K562 (cell line): Measurements from ENCODE around the gene LMOD1. TPM values are rescaled to one million over a fixed set of nuclear protein-coding genes. Genes with fewer than 3 reads are reported as not detected.

ENCODE experiments used
- CBX1 ChIP-seq: sonication (generic); IDR thresholded peaks from 2 replicates; pipeline ENCODE4 v1.6.1; 2016; ENCODE audit warnings: antibody characterized with exemption, low read depth, mild to moderate bottlenecking
- CREB1 ChIP-seq, 2 experiments: sonication (generic) in 1 of 2; formaldehyde crosslinking in 1 of 2; IDR thresholded peaks; 2 replicates each; pipeline versions ENCODE4 v1.6.1 to v1.8.0; 2012 to 2022; ENCODE audit warnings: inconsistent platforms in 1 of 2, mild to moderate bottlenecking in 1 of 2, missing genetic modification reagents in 1 of 2, moderate library complexity in 1 of 2
- CREBBP ChIP-seq: IDR thresholded peaks from one replicate; pipeline ENCODE4 v1.6.1; 2012; ENCODE audit warnings: low read depth, mild to moderate bottlenecking, control low read depth, inconsistent platforms, low read length
- ETV6 ChIP-seq, 3 experiments: fragments of 150-350 bp in 1 of 3; sonication (generic) in 1 of 3; formaldehyde crosslinking in 1 of 3; IDR thresholded peaks; 2 replicates each; pipeline versions ENCODE4 v1.6.1 to v1.8.0; 2014 to 2022; ENCODE audit warnings: borderline replicate concordance in 2 of 3, low read depth in 2 of 3, antibody characterized with exemption in 1 of 3, low read length in 1 of 3, mild to moderate bottlenecking in 1 of 3, missing genetic modification reagents in 1 of 3
- FIP1L1 ChIP-seq: fragments of 200-400 bp; formaldehyde crosslinking; IDR thresholded peaks from 2 replicates; pipeline ENCODE4 v1.6.1; 2018; ENCODE audit warnings: mild to moderate bottlenecking, low read depth, low read length; ENCODE audit not compliant: poor library complexity, severe bottlenecking
- HDAC8 ChIP-seq: fragments of 450-650 bp; IDR thresholded peaks from 2 replicates; pipeline ENCODE4 v1.6.1; 2016; ENCODE audit warnings: mild to moderate bottlenecking, missing genetic modification characterization, moderate library complexity, missing compliant biosample characterization
- HLTF ChIP-seq: fragments of 450-650 bp; IDR thresholded peaks from 2 replicates; pipeline ENCODE4 v1.6.1; 2016
- HOXB6 ChIP-seq: fragments of 250-450 bp; sonication (Bioruptor Pico); IDR thresholded peaks from 2 replicates; pipeline ENCODE4 v1.5.1; 2022; ENCODE audit warnings: mild to moderate bottlenecking, borderline replicate concordance
- ID3 ChIP-seq, 2 experiments: fragments of 250-450 bp in 1 of 2; fragments of 450-650 bp in 1 of 2; sonication (Bioruptor Pico) in 1 of 2; IDR thresholded peaks; 2 replicates each; pipeline versions ENCODE4 v1.6.1 to v1.8.0; 2016 to 2021; ENCODE audit warnings: mild to moderate bottlenecking in 2 of 2, moderate library complexity in 2 of 2, missing compliant biosample characterization in 1 of 2, missing genetic modification characterization in 1 of 2
- NFRKB ChIP-seq: fragments of 450-650 bp; IDR thresholded peaks from 2 replicates; pipeline ENCODE4 v1.6.1; 2016; ENCODE audit warnings: low read depth
- PCBP1 ChIP-seq: fragments of 200-400 bp; formaldehyde crosslinking; IDR thresholded peaks from 2 replicates; pipeline ENCODE4 v1.6.1; 2018; ENCODE audit warnings: mild to moderate bottlenecking, low read depth, low read length; ENCODE audit not compliant: poor library complexity, severe bottlenecking
- PHTF2 ChIP-seq: fragments of 250-450 bp; sonication (Bioruptor Pico); IDR thresholded peaks from 2 replicates; pipeline ENCODE4 v1.5.0; 2021; ENCODE audit warnings: mild to moderate bottlenecking
- PYGO2 ChIP-seq: fragments of 450-650 bp; IDR thresholded peaks from 2 replicates; pipeline ENCODE4 v1.6.1; 2016; ENCODE audit warnings: mild to moderate bottlenecking, missing genetic modification characterization, moderate library complexity, missing compliant biosample characterization
- SMAD1 ChIP-seq: fragments of 150-350 bp; IDR thresholded peaks from 2 replicates; pipeline ENCODE4 v1.6.1; 2014; ENCODE audit warnings: low read length, low read depth; ENCODE audit not compliant: partially characterized antibody
- SMARCE1 ChIP-seq: fragments of 450-650 bp; IDR thresholded peaks from 2 replicates; pipeline ENCODE4 v1.7.1; 2016; ENCODE audit warnings: mild to moderate bottlenecking
- TAF9B ChIP-seq: fragments of 450-650 bp; IDR thresholded peaks from 2 replicates; pipeline ENCODE4 v1.6.1; 2018; ENCODE audit warnings: mild to moderate bottlenecking; ENCODE audit not compliant: partially characterized antibody
- TARDBP ChIP-seq: fragments of 450-650 bp; IDR thresholded peaks from 2 replicates; pipeline ENCODE4 v1.6.1; 2016
- TOE1 ChIP-seq, 2 experiments: fragments of 450-650 bp in 1 of 2; sonication (generic) in 1 of 2; formaldehyde crosslinking in 1 of 2; IDR thresholded peaks; 2 replicates each; pipeline versions ENCODE4 v1.7.1 to v1.8.0; 2016 to 2022; ENCODE audit warnings: borderline replicate concordance in 2 of 2, mild to moderate bottlenecking in 2 of 2, antibody characterized with exemption in 1 of 2, inconsistent platforms in 1 of 2, low read depth in 1 of 2, missing genetic modification reagents in 1 of 2, moderate library complexity in 1 of 2
- ZNF24 ChIP-seq: fragments of 450-650 bp; IDR thresholded peaks from 2 replicates; pipeline ENCODE4 v1.6.1; 2016
- ZNF398 ChIP-seq: fragments of 250-450 bp; sonication (Bioruptor Pico); IDR thresholded peaks from 2 replicates; pipeline ENCODE4 v1.8.0; 2021; ENCODE audit warnings: moderate library complexity, mild to moderate bottlenecking, inconsistent platforms
- ZNF668 ChIP-seq: fragments of 250-450 bp; sonication (Bioruptor Pico); IDR thresholded peaks from 2 replicates; pipeline ENCODE4 v1.8.0; 2022; ENCODE audit warnings: mild to moderate bottlenecking, inconsistent platforms
- ZNF699 ChIP-seq: fragments of 250-450 bp; sonication (Bioruptor Pico); IDR thresholded peaks from 2 replicates; pipeline ENCODE4 v1.8.0; 2021; ENCODE audit warnings: mild to moderate bottlenecking, moderate library complexity; ENCODE audit not compliant: insufficient replicate concordance
- polyA plus RNA-seq, 8 experiments: library from polyadenylated mRNA; depleted of rRNA in 4 of 8; stranded (reverse) in 5 of 8; unstranded in 3 of 8; fragments of >200 nt; fragmentation: Nextera tagmentation in 2 of 8; fragmentation: Illumina TruSeq in 1 of 8; extraction: Ambion mirVana in 2 of 8; extraction: Trizol in 1 of 8; gene quantifications; 2 replicates each; pipeline versions ENCODE4 v1.2.1 to v1.2.3, GENCODE V29; 2011 to 2014; ENCODE audit warnings: inconsistent platforms in 1 of 8, missing spikeins in 1 of 8
- total RNA-seq, 7 experiments: library from RNA; depleted of rRNA in 6 of 7; stranded (reverse); fragments of >200 nt in 6 of 7; fragmentation: Illumina TruSeq in 2 of 7; extraction: Trizol in 2 of 7; gene quantifications; 2 replicates each; pipeline versions ENCODE4 v1.2.1 to v1.2.3, GENCODE V29; 2011 to 2021; ENCODE audit warnings: low replicate concordance in 1 of 7
- TF ChIP-seq, protein P1 (sequence below): fragments of 250-450 bp; sonication (Bioruptor Pico); IDR thresholded peaks from 2 replicates; pipeline ENCODE4 v1.5.0; 2020; ENCODE audit warnings: mild to moderate bottlenecking

LMOD1 gene
- total and polyA plus RNA-seq, 9 of the 15 experiments (the other 6 are each of a cell fraction or from before 2014, with no cell fraction given), result 0.03 to 0.54 (median 0.38) TPM; not detected in 1

DNA sequence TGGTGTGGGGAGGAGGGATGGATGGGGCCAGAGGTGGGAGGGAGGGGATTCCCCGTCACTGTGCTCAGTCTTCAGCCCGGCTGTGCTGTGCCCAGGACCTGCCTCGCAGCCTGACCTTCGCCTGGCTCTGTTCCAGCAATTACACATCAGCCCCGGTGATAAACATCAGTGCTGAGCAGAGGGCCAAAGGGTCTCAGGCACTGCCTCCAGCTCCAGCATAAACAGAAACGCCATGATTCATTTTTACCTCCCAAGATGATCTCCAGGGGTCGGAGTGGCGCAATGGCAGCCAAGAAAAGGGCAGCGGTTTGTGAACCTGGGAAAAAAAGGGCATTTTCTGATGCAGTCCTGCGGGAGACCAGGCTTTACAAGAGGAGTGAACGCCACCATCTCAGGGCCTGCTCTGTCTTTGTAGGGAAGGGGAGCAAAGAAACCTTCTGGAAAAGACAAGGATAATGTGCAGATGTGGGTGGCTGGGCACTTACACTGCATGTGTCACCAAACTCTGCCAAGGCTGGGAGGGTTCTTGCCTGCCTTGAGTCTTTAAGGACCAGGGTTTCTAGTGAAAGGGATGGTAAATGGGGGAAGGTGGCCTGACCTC, 29.6 kb downstream of the LMOD1 start (continued):
- no peak for TF ChIP-seq ID3 (CRISPR knock-in tag; IDR thresholded peaks at IDR 0.05)
- TF ChIP-seq ID3 (tag; IDR thresholded peaks at IDR 0.05), result no peak
- TF ChIP-seq SMAD1, result peak; percentile 91
- TF ChIP-seq FIP1L1, result no peak
- TF ChIP-seq ZNF24, result no peak
- TF ChIP-seq TAF9B, result no peak
- no peak for TF ChIP-seq ETV6 (IDR thresholded peaks at IDR 0.05; ENCODE audit: borderline replicate concordance in 1 of 2, low read depth in 2 of 2, low read length in 1 of 2)
- no peak for TF ChIP-seq ETV6 (CRISPR knock-in tag; IDR thresholded peaks at IDR 0.05; ENCODE audit: borderline replicate concordance)
- TF ChIP-seq ZNF699 (CRISPR knock-in tag), result no peak
- TF ChIP-seq HLTF, result no peak
- TF ChIP-seq CREB1 (IDR thresholded peaks at IDR 0.05), result no peak
- TF ChIP-seq CREB1 (CRISPR knock-in tag; IDR thresholded peaks at IDR 0.05), result no peak
- no peak; the same call in 1 of the 2 replicates for TF ChIP-seq TOE1 (IDR thresholded peaks at IDR 0.05; ENCODE audit: borderline replicate concordance)
- no peak for TF ChIP-seq TOE1 (CRISPR knock-in tag; IDR thresholded peaks at IDR 0.05; ENCODE audit: borderline replicate concordance, low read depth)
- TF ChIP-seq PHTF2 (CRISPR knock-in tag), result no peak
- TF ChIP-seq PYGO2 (tag), result no peak
- TF ChIP-seq PCBP1, result no peak
- no peak for TF ChIP-seq CREBBP
- TF ChIP-seq TARDBP, result no peak
- TF ChIP-seq ZNF398 (CRISPR knock-in tag), result no peak
- TF ChIP-seq, protein P1, sequence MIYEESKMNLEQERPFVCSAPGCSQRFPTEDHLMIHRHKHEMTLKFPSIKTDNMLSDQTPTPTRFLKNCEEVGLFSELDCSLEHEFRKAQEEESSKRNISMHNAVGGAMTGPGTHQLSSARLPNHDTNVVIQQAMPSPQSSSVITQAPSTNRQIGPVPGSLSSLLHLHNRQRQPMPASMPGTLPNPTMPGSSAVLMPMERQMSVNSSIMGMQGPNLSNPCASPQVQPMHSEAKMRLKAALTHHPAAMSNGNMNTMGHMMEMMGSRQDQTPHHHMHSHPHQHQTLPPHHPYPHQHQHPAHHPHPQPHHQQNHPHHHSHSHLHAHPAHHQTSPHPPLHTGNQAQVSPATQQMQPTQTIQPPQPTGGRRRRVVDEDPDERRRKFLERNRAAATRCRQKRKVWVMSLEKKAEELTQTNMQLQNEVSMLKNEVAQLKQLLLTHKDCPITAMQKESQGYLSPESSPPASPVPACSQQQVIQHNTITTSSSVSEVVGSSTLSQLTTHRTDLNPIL (CRISPR knock-in tag), result no peak
- TF ChIP-seq ZNF668 (CRISPR knock-in tag), result no peak
- no peak for TF ChIP-seq NFRKB
- TF ChIP-seq HDAC8 (tag), result no peak
- peak; percentile 88 for TF ChIP-seq SMARCE1
- TF ChIP-seq CBX1, result no peak
- no peak for TF ChIP-seq HOXB6
